Measurements from ENCODE around the gene ACOX1.

DNA sequence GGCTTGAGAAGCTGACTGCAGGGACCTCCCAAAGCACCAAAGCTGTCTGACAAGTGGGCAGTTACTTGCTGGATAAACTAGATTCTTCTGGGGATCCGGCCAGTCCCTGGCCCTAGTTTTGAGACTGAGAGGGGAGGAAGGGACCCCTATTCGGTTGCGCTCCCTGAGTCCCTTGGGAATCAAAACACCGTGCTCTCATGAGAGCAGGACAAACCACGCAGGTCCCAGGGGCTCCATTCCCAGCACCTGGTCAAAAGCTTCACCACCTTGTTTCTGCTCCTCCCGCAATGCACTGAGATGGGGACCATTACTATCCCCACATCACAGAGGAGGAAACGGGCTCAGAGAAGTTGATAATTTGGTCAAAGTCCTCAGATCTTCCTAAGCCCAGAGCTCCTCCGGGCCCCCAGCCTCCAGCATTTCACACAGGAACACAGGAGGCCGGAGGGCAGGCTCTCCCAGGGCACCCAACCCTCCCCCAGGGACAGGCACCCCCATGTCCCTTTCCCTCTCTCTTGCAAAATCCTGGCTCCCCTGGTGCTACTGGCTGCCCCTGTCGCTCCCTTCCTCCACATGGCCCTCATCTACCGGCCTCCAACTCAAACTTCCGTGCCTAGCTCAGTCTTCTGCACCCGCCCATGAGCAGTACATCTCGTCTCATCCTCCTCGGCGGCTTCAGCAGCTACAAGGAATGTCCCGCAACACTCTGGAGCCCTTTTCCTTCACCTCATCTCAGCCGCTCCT is 85.5 kb downstream of the ACOX1 start:
- no peak for TF ChIP-seq EZH2 (IDR thresholded peaks at IDR 0.05; ENCODE audit: insufficient read depth, poor library complexity, severe bottlenecking)
- no peak for TF ChIP-seq EZH2phosphoT487 (IDR thresholded peaks at IDR 0.05; ENCODE audit: insufficient read depth, low read depth)

Data from GM23248 (cell line).